Measurements from ENCODE around the gene TSHZ1. TPM values are rescaled to one million over a fixed set of nuclear protein-coding genes. Genes with fewer than 3 reads are reported as not detected.

TSHZ1 gene
- polyA plus RNA-seq, 1 of the 3 experiments (the other 2 are of a cell fraction) = 2.6 TPM

DNA sequence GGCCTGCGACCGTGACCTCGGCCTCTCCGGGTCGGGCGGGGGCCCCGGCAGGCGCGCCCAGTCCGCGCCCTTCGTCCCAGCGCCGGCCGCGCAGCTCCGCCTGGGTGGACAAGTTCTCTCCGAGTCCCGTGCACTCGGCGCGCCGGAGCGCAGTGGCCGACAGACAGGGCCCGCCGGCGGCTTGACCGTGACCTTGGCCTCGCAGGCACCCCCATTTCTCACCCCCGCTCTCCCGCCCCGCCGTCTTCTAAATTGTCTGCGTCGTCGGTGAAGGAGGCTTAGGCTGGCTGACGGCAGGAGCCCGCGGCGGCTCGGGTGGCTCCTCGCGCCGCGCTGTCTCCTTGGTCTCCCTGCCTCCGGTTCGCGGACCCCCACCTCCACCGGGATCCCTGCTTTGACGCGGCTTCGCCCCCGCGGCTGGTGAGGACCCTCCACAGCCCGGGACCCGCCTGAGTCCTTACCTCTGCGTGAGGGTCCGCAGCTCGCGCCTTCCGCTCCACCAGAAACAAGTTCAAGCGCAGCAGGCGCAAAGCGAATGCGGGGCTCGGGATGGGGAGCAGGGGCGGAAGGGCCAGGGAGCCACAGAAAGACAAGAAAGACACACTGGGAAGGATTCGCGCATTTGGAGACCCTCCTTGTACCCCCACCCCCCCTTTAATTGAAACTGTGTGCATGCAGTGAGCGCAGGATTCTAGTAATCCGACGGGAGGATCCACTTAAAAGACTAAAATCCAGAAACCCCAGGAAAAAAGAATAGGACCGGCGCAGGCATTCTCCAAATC lies 5.7 kb upstream of the TSHZ1 start:
- Histone ChIP-seq H3K9me3 (no peaks in the 10 kb centered on the region), H3K9me2 (no peaks in the 10 kb centered on the region), H3K4me2 (peak overlapping the region; percentile 83), H3K36me3 (replicated peaks in 1 of 2; ENCODE audit: control insufficient read depth in 1 of 2, insufficient read depth in 2 of 2, low read length in 1 of 2) (peaks cover 14% of the 10 kb centered on the region in 2 experiments), H3K4me3 (ENCODE audit: low read depth in 2 of 2, low read length in 1 of 2) (peak overlapping the region; percentile 30 to 48), H3F3A (replicated peaks; ENCODE audit: insufficient read depth) (peaks cover 4% of the 10 kb centered on the region), H2AFZ (ENCODE audit: low read depth) (no peak overlapping the region), H4K20me1 (ENCODE audit: insufficient read depth) (peaks cover 11% of the 10 kb centered on the region), H3K4me1 (ENCODE audit: control insufficient read depth in 1 of 2, insufficient read depth in 2 of 2, low read depth in 1 of 2, low read length in 1 of 2) (peaks cover 25 to 61% of the 10 kb centered on the region in 2 experiments), H3K79me2 (ENCODE audit: insufficient read depth) (peaks cover 72% of the 10 kb centered on the region), H3K27ac (ENCODE audit: low read depth in 2 of 2, low read length in 1 of 2) (peak overlapping the region in 1 of 2 experiments; percentile 89; a peak in 1 of 4 replicates), H3K9ac (peak overlapping the region; percentile 37; the same call in 1 of the 2 replicates), H3K27me3 (ENCODE audit: insufficient read depth) (no peaks in the 10 kb centered on the region)
- TF ChIP-seq TCF12 (IDR thresholded peaks at IDR 0.05) (no peak), GATA2 (CRISPR knock-in tag; IDR thresholded peaks at IDR 0.05) (no peak), FOSL2 (IDR thresholded peaks at IDR 0.05; ENCODE audit: borderline replicate concordance, low read depth) (no peak), RAD21 (IDR thresholded peaks at IDR 0.05; ENCODE audit: low read length) (no peak), SIN3A (IDR thresholded peaks at IDR 0.05; ENCODE audit: borderline replicate concordance, low read depth, low read length) (no peak), JUND (IDR thresholded peaks at IDR 0.05) (no peak), YY1 (IDR thresholded peaks at IDR 0.05; ENCODE audit: low read depth) (no peak)
- TF ChIP-seq, protein P1, sequence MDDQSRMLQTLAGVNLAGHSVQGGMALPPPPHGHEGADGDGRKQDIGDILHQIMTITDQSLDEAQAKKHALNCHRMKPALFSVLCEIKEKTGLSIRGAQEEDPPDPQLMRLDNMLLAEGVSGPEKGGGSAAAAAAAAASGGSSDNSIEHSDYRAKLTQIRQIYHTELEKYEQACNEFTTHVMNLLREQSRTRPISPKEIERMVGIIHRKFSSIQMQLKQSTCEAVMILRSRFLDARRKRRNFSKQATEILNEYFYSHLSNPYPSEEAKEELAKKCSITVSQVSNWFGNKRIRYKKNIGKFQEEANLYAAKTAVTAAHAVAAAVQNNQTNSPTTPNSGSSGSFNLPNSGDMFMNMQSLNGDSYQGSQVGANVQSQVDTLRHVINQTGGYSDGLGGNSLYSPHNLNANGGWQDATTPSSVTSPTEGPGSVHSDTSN (IDR thresholded peaks at IDR 0.05) = no peak
- TF ChIP-seq, protein P2, sequence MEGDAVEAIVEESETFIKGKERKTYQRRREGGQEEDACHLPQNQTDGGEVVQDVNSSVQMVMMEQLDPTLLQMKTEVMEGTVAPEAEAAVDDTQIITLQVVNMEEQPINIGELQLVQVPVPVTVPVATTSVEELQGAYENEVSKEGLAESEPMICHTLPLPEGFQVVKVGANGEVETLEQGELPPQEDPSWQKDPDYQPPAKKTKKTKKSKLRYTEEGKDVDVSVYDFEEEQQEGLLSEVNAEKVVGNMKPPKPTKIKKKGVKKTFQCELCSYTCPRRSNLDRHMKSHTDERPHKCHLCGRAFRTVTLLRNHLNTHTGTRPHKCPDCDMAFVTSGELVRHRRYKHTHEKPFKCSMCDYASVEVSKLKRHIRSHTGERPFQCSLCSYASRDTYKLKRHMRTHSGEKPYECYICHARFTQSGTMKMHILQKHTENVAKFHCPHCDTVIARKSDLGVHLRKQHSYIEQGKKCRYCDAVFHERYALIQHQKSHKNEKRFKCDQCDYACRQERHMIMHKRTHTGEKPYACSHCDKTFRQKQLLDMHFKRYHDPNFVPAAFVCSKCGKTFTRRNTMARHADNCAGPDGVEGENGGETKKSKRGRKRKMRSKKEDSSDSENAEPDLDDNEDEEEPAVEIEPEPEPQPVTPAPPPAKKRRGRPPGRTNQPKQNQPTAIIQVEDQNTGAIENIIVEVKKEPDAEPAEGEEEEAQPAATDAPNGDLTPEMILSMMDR (IDR thresholded peaks at IDR 0.05) = no peak
- TF ChIP-seq, protein P3, sequence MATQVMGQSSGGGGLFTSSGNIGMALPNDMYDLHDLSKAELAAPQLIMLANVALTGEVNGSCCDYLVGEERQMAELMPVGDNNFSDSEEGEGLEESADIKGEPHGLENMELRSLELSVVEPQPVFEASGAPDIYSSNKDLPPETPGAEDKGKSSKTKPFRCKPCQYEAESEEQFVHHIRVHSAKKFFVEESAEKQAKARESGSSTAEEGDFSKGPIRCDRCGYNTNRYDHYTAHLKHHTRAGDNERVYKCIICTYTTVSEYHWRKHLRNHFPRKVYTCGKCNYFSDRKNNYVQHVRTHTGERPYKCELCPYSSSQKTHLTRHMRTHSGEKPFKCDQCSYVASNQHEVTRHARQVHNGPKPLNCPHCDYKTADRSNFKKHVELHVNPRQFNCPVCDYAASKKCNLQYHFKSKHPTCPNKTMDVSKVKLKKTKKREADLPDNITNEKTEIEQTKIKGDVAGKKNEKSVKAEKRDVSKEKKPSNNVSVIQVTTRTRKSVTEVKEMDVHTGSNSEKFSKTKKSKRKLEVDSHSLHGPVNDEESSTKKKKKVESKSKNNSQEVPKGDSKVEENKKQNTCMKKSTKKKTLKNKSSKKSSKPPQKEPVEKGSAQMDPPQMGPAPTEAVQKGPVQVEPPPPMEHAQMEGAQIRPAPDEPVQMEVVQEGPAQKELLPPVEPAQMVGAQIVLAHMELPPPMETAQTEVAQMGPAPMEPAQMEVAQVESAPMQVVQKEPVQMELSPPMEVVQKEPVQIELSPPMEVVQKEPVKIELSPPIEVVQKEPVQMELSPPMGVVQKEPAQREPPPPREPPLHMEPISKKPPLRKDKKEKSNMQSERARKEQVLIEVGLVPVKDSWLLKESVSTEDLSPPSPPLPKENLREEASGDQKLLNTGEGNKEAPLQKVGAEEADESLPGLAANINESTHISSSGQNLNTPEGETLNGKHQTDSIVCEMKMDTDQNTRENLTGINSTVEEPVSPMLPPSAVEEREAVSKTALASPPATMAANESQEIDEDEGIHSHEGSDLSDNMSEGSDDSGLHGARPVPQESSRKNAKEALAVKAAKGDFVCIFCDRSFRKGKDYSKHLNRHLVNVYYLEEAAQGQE (IDR thresholded peaks at IDR 0.05; ENCODE audit: low read depth, low read length) = no peak
- DNase-seq = no peak
- ChIA-PET POLR2A (no interaction called here), CTCF (interaction anchor here (0.7 kb wide), 1 partner anchor 255 kb away, joined by 3 read pairs; no protein-coding TSS in a partner anchor)
- 80% methylated on average over 36 of the region's 75 CpGs for WGBS (ENCODE audit: low lambda C conversion rate)

Measured in SK-N-SH (cell line).